GM21528 (cell line): ENCODE data around the gene SUSD1.
"Not testable (repeated sequence)": the region's sequence is repeated elsewhere in the genome, so short reads cannot be mapped to it uniquely, and the experiment has no call there.

ENCODE experiments used
- ATAC-seq: cut with Tn5 transposase; IDR thresholded peaks from one replicate; pipeline ENCODE4 v1.9.1; 2021; ENCODE audit warnings: mild to moderate bottlenecking, moderate library complexity; ENCODE audit not compliant: unreplicated experiment, low FRiP score

The SUSD1 gene

GRCh38 chr9:112074250-112075008 is 100.7 kb downstream of the SUSD1 start:
- no peak for ATAC-seq

GRCh38 chr9:112073639-112074173 is 101.4 kb downstream of the SUSD1 start:
- ATAC-seq, result not testable (repeated sequence)

GRCh38 chr9:112072721-112073638 is 102.1 kb downstream of the SUSD1 start:
- ATAC-seq, result no peak

- ATAC-seq, result no peak
Observed at GRCh38 chr9:112069318-112070169, 105.6 kb downstream of the SUSD1 start.

- no peak for ATAC-seq
Observed at GRCh38 chr9:112065806-112066606, 109.1 kb downstream of the SUSD1 start.

- no peak for ATAC-seq
Observed at GRCh38 chr9:112064871-112065270, 110.2 kb downstream of the SUSD1 start.

- no peak for ATAC-seq
Observed at GRCh38 chr9:112063586-112063985, 111.5 kb downstream of the SUSD1 start.

GRCh38 chr9:112063151-112063550 is 111.9 kb downstream of the SUSD1 start:
- no peak for ATAC-seq

GRCh38 chr9:112061152-112061740 is 113.9 kb downstream of the SUSD1 start:
- peak; percentile 68 for ATAC-seq

- no peak for ATAC-seq
Observed at GRCh38 chr9:112059966-112060320, 115.2 kb downstream of the SUSD1 start.

GRCh38 chr9:112059145-112059965 is 115.7 kb downstream of the SUSD1 start:
- no peak for ATAC-seq

GRCh38 chr9:112056996-112057395 is 118.1 kb downstream of the SUSD1 start:
- ATAC-seq, result no peak

GRCh38 chr9:112054916-112055315 is 120.2 kb downstream of the SUSD1 start:
- no peak for ATAC-seq

- ATAC-seq, result no peak
Observed at GRCh38 chr9:112051812-112052211, 123.3 kb downstream of the SUSD1 start.

- no peak for ATAC-seq
Observed at GRCh38 chr9:112050544-112051475, 124.3 kb downstream of the SUSD1 start.

- no peak for ATAC-seq
Observed at GRCh38 chr9:112049811-112050516, 125.1 kb downstream of the SUSD1 start.
